GM18520 (cell line): Measurements from ENCODE around the gene SEZ6.
"Not testable (repeated sequence)": the region's sequence is repeated elsewhere in the genome, so short reads cannot be mapped to it uniquely, and the experiment has no call there.

Experiments
- ATAC-seq: cut with Tn5 transposase; IDR thresholded peaks from one replicate; pipeline ENCODE4 v1.9.1; 2021; ENCODE audit not compliant: unreplicated experiment

SEZ6 gene

DNA sequence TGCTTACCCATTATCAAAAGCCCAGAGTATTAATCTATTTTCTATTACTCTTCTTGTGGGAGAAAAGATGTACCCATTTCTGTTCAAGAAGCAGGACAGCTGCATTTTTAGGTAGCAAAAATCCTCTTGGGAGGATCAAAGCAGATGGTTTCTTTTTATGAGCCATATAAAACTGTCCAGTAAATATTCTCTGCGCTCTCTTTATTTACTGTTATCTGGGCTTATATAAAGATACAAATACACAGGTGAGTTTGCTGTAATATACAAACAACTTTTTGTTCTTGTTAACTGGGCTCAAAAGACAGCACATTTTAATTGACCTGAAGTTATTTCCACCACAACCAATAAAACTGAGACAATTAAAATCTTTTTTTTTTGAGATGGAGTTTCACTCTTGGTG, 64.6 kb downstream of the SEZ6 start:
- no peak for ATAC-seq

DNA sequence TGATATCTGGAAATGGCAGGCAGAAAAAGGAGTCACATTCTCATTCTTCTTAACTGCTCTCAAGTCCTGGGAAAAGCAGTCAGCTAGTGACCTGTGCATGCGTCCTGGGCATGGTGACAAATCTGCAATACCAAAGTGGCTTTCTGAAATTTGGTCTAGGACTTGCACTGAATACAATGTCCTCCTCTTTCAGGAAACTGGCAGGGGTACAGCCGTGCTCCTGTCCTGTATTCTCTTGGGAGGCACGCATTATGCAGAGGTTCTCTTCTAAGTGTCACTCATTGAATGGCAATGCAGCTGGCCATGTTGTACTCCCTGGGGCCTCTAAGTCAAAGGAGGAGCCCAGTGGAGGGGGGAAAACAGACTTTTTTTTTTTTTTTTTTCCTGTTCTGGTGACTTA, 65.2 kb downstream of the SEZ6 start:
- no peak for ATAC-seq

DNA sequence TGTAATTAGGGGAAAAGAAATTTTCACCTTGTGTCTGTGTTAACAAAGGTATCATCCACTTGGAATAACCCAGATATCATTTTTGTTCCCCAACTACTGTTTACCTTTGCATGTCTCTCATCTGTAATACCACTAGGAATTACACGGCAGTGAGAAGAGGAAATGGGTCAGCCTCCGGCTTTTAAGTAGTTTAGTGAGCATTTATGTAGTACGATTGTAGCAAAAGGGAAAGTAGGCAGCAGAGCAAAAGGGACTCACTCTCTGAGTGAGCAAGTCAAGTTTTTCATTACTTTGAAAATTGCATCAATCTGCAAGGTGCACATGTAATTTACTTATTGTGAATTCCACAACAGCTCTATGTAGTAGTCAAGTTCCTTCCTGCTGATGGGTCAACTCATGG, 65.7 kb downstream of the SEZ6 start:
- no peak for ATAC-seq

DNA sequence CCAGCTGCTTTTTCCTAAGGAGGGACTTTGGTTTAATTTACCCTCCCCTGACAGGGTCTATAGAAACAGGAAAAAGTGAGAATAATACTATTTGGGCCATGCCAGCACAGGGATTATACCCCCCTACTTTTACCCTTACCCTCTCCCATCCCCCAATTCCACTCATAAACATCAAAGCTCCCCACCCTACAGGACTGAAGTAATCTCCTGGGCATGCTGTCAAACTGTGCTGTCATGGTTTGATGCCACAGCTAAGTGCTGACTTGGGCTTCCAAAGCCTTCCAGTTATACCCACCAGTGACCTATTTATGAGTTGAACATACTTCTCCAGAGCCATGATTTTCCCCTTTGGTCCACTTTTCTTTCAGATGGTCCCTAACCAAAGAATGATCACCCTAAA, 67.3 kb downstream of the SEZ6 start:
- no peak for ATAC-seq

GRCh38 chr17:28937044-28937729, 68.6 kb downstream of the SEZ6 start:
- ATAC-seq: no peak

- ATAC-seq: no peak
Measured at GRCh38 chr17:28935744-28936460, 69.9 kb downstream of the SEZ6 start.

GRCh38 chr17:28934508-28934907, 71.3 kb downstream of the SEZ6 start:
- ATAC-seq: not testable (repeated sequence)

GRCh38 chr17:28929787-28930186, 76.0 kb downstream of the SEZ6 start:
- ATAC-seq: no peak

GRCh38 chr17:28928061-28928460, 77.8 kb downstream of the SEZ6 start:
- no peak for ATAC-seq

- ATAC-seq: no peak
Measured at GRCh38 chr17:28926786-28927185, 79.0 kb downstream of the SEZ6 start.

DNA sequence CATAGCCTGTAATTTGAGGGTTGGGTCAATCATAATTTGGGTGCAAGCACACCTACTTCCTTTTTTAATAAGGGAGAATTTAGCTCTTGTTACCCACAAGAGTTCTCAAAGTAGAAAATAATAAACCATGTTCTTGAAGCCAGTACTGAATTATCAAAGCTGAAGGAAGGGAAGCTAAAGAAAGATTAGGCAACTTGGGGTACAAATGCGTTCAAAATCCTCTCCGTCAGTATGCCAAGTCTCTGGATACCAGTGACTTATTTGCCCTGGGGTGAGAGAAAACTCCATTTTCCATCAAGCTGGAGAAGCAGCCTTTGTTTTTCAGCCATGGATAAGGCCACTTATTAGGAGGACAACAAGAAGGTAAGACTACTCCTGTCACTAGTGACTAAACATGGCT, 79.5 kb downstream of the SEZ6 start:
- no peak for ATAC-seq

DNA sequence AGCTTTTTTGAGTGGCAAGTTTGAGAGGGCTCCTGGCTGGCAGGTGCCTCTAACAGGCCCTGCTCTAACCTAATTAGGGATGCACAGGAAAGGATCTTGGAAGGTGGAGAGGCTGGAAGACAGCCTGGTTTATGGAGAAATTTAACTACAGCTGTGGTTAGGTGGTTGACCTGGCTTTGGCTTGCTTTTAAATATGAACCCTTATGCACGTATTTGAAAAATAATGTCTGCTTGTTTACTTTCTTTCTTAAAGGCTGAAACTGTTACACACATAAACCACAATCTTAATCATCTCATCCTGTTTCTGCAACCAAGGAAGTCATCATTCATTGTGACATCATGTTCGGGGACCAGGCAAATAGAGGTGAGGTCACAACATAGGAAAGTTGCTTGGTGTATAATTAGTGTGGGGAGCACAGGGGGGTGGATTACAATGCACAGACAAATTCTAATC, 79.9 kb downstream of the SEZ6 start:
- peak; percentile 66 for ATAC-seq

- ATAC-seq: no peak
Measured at GRCh38 chr17:28920201-28920600, 85.6 kb downstream of the SEZ6 start.

GRCh38 chr17:28918295-28918694, 87.5 kb downstream of the SEZ6 start:
- no peak for ATAC-seq

DNA sequence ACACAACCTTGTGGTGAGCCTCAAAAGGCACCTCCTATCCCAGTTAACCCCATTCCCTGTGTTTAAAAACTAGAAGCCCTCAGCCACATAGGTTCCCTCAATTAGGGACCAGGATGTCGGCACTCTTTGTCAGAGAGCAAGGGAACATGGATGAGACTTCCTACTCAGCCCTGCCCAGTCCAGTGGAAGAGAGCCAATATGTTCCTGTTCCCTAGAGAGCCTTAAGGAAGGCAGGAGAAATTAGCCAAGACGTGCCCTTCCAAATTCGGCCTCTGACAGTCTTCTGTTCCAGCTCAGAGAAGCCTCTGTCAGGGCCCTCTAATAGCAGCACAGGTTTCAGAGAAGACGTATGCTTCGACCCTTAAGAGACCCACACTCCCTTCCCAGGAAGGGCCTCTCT, 88.4 kb downstream of the SEZ6 start:
- ATAC-seq: no peak

GRCh38 chr17:28917029-28917428, 88.8 kb downstream of the SEZ6 start:
- no peak for ATAC-seq

DNA sequence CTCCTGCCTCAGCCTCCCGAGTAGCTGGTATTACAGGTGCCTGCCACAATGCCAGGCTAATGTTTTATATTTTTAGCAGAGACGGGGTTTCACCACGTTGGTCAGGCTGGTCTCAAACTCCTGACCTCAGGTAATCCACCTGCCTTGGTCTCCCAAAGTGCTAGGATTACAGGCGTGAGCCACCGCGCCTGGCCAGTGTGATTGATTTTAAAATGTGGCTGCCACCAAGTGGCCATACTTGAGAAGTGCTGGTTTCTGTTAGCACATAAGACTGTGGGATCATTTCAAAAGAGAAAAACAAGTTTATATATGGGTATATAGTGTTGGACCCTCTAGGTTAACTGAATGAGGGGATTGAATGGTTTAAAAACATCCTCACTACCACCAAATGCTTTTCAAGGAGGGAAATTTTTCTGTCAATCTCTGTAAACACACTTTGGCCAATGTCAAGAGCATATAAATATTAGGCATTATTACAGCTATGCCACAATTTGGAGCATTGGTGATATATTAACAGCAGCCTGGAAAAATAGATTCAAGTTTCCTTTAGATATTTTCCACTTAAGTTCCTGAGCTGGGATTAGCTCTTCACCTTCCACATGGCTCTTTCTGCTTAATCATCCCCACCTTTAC, 89.4 kb downstream of the SEZ6 start:
- no peak for ATAC-seq

DNA sequence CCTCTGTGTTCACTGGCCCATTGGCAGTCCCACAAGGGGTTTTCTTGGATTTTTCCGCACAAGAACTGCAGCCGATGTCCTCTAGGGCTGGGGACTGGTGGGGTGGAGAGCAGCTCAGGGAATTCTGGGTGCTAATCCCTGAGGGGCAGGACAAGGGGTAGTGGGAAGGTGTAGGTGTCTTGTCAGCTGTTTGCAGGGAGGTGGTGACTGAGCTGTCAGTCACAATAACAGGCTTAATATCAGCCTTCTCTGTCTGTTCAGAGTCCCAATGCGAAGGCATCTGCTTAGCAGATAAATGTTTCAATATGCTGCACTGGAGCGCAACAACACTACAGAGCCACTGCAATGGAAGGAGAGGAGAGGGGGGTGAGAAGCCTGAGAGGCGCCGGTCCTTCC, 92.9 kb downstream of the SEZ6 start:
- no peak for ATAC-seq

DNA sequence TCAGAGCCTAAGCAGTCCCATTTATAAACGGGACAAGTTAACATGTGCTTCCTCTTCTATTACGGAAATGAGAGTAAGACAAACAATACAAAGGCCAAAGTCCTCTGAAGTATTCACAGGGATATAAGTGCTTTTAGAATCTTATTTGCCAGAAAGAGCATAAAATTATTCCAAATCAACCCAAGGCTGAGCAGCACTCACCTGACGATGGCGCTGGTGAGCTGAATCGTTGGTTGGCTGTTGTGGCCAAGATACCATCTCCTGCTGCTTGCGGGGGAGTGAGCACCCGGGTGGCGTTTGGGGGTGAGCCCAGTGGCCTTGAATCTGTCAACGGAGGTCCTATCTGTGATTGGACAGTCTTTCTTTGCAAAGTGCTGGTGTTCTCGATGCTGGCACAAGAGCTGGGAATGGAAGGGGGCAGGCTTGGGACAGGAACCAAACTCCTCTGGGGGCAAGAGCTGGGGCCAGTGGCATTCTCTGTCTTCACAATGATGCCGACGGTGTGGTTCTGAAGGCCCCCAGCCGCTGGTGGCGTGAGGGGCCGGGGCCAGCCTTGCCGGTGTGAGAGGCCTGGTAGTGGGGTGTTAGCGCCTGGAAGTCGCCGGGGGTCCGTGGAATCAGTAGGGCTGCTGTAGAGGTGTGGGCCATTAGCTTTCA, 93.4 kb downstream of the SEZ6 start:
- no peak for ATAC-seq

DNA sequence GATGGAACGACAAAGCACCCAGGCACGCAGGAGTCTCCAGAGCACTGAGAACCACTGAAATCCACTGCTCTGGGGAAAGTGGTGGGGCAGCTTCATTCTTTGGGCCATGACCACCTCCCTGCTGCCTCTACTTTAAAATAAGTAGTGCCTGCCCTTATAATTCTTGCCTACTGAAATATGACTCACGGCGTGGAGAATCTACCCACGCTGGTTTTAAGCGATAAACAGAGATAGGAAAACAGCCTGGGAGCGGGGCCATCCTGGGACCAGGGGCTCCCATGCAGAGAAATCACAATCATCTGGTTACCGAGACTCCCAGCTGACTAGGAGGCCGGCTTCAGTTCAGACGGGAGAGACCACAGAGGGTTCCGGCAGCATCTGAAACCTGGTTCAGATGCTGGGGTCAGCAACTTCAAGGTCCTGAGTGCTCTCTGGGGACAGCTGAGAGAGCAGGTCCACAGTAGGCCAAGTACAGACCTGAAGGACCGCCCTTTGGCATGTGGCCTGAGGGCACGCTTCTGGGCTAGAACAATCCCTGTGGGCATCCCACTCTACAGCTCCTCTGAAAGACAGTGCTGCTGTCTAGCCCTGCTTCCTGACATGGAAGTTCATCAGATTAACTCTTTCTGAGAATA, 94.3 kb downstream of the SEZ6 start:
- no peak for ATAC-seq

DNA sequence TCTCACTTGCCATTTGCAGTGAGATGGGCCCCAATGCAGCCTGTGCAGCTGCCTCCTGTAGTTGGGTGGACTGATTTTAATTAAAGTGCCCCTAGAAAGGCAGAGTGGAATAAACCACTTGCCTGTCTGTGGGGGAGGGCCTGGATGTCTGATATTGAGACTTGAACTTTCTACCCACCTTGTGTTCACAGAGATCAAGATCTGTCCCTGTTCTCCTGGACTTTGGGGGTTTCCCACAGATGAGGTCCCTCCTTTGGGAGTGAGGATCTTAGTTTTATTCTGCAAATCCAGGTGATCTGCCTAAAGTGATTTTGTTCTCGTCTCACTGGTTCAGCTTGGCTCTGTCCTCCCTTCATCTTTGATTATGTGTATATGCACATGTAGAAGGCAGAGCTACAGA, 95.3 kb downstream of the SEZ6 start:
- no peak for ATAC-seq
